Caco-2 (cell line): Measurements from ENCODE around the gene ASF1A. TPM values are rescaled to one million over a fixed set of nuclear protein-coding genes. Genes with fewer than 3 reads are reported as not detected.

Experiments
- BruUV-seq: library from RNA; stranded (reverse); fragments of 400-500 nt; replicated peaks from 2 replicates; lab custom pipeline; 2021; lab: Mats Ljungman, UMichigan
- CTCF ChIA-PET: fragments of 300-600 bp; sonication (Branson Sonifier 250); formaldehyde crosslinking; loops from one replicate; lab custom pipeline; 2022; ENCODE audit warnings: antibody characterized with exemption; lab: Charles Lee
- POLR2A ChIA-PET: fragments of 300-600 bp; sonication (Branson Sonifier 250); formaldehyde crosslinking; loops from one replicate; lab custom pipeline; 2022; ENCODE audit warnings: antibody characterized with exemption; lab: Charles Lee
- DNase-seq, 2 experiments: peaks; one replicate each; pipeline versions ENCODE4 v3.0.0 to v3.0.0-alpha.2; 2020 to 2022
- H3K27me3 ChIP-seq: replicated peaks from 2 replicates; pipeline ENCODE4 v1.6.0; 2011; ENCODE audit warnings: low read length; ENCODE audit not compliant: control insufficient read depth, insufficient read depth
- H3K36me3 ChIP-seq: 2 replicates; pipeline ENCODE4 v1.5.1; 2011; ENCODE audit warnings: low read length; ENCODE audit not compliant: control insufficient read depth, insufficient read depth
- H3K4me1 ChIP-seq: fragments of 250-450 bp; sonication (Bioruptor Pico); 2 replicates; pipeline ENCODE4 v1.5.1; 2020; ENCODE audit warnings: mild to moderate bottlenecking
- H3K4me3 ChIP-seq: 2 replicates; pipeline ENCODE4 v1.5.1; 2011; ENCODE audit warnings: low read depth, mild to moderate bottlenecking, control low read depth, low read length
- H3K9me3 ChIP-seq: fragments of 250-450 bp; sonication (Bioruptor Pico); 2 replicates; pipeline ENCODE4 v1.5.1; 2020; ENCODE audit warnings: mild to moderate bottlenecking, moderate library complexity
- H3K27ac Mint-ChIP-seq: one replicate; pipeline ENCODE4 v1.8.0; 2022; ENCODE audit warnings: mixed read lengths; ENCODE audit not compliant: unreplicated experiment
- H3K27me3 Mint-ChIP-seq: one replicate; pipeline ENCODE4 v1.8.0; 2022; ENCODE audit warnings: mixed read lengths; ENCODE audit not compliant: insufficient read depth, unreplicated experiment
- H3K36me3 Mint-ChIP-seq: one replicate; pipeline ENCODE4 v1.8.0; 2022; ENCODE audit warnings: mild to moderate bottlenecking, mixed read lengths; ENCODE audit not compliant: insufficient read depth, unreplicated experiment
- H3K4me1 Mint-ChIP-seq: one replicate; pipeline ENCODE4 v1.8.0; 2022; ENCODE audit warnings: low read depth, mixed read lengths; ENCODE audit not compliant: unreplicated experiment
- H3K4me3 Mint-ChIP-seq: one replicate; pipeline ENCODE4 v1.8.0; 2022; ENCODE audit warnings: mild to moderate bottlenecking, moderate library complexity, mixed read lengths; ENCODE audit not compliant: unreplicated experiment
- H3K9me3 Mint-ChIP-seq: one replicate; pipeline ENCODE4 v1.8.0; 2022; ENCODE audit warnings: mixed read lengths; ENCODE audit not compliant: unreplicated experiment
- CTCF ChIP-seq, 2 experiments: fragments of 200-600 bp in 1 of 2; IDR thresholded peaks; 1 replicate in 1 of 2; 2 replicates in 1 of 2; pipeline versions ENCODE4 v1.5.1 to v1.8.0; 2011 to 2022; ENCODE audit warnings: antibody characterized with exemption in 1 of 2, control low read depth in 1 of 2, inconsistent platforms in 1 of 2, low read depth in 1 of 2, low read length in 1 of 2, mild to moderate bottlenecking in 1 of 2, moderate library complexity in 1 of 2; ENCODE audit not compliant: insufficient read depth in 1 of 2, severe bottlenecking in 1 of 2, unreplicated experiment in 1 of 2
- intact Hi-C: fragments of 100-400 bp; cut with micrococcal nuclease; formaldehyde crosslinking; loops from one replicate; pipeline ENCODE4 v1.10.0; 2022; ENCODE audit not compliant: unreplicated experiment
- total RNA-seq: library from RNA; stranded (reverse); gene quantifications from 2 replicates; pipeline ENCODE4 v1.2.3, GENCODE V29; 2022

Gene ASF1A
- total RNA-seq, 1 experiment from 2014 or later, result 21.9 TPM

- no peak overlapping the region for H3K4me3 Mint-ChIP-seq
- BruUV-seq, result no TSS peak
Measured at GRCh38 chr6:118876198-118876597, 17.8 kb upstream of the ASF1A start.

GRCh38 chr6:118876814-118877213 is 17.1 kb upstream of the ASF1A start:
- no peaks in the 10 kb centered on the region for H3K9me3 ChIP-seq
- ChIA-PET POLR2A (no interaction called here), CTCF (no interaction called here)
- Mint-ChIP-seq H3K4me1 (peaks cover 11% of the 10 kb centered on the region), H3K4me3 (no peak overlapping the region), H3K27ac (peak overlapping the region; percentile 3), H3K36me3 (no peaks in the 10 kb centered on the region), H3K9me3 (no peaks in the 10 kb centered on the region), H3K27me3 (no peaks in the 10 kb centered on the region)
- H3K27me3 ChIP-seq, result no peaks in the 10 kb centered on the region
- BruUV-seq, result no TSS peak
- no peak for DNase-seq
- no peaks in the 10 kb centered on the region for H3K36me3 ChIP-seq
- intact Hi-C loops, result no loop called here
- H3K4me3 ChIP-seq, result no peak overlapping the region
- TF ChIP-seq CTCF (IDR thresholded peaks at IDR 0.05; ENCODE audit: insufficient read depth in 1 of 2, low read depth in 1 of 2, low read length in 1 of 2, severe bottlenecking in 1 of 2, unreplicated experiment in 1 of 2), result no peak
- peaks cover 14% of the 10 kb centered on the region for H3K4me1 ChIP-seq

More at GRCh38 chr6:118876198-118876597, 17.8 kb upstream of the ASF1A start:
- Histone ChIP-seq H3K4me3 (no peak overlapping the region), H3K36me3 (no peaks in the 10 kb centered on the region), H3K27me3 (no peaks in the 10 kb centered on the region), H3K4me1 (peaks cover 14% of the 10 kb centered on the region), H3K9me3 (no peaks in the 10 kb centered on the region)
- no peaks in the 10 kb centered on the region for H3K9me3 Mint-ChIP-seq
- POLR2A ChIA-PET, result no interaction called here
- peaks cover 11% of the 10 kb centered on the region for H3K4me1 Mint-ChIP-seq
- intact Hi-C loops, result no loop called here
- H3K27ac Mint-ChIP-seq, result peak overlapping the region; percentile 3
- no peak for DNase-seq
- CTCF ChIA-PET, result no interaction called here
- TF ChIP-seq CTCF (IDR thresholded peaks at IDR 0.05; ENCODE audit: insufficient read depth in 1 of 2, low read depth in 1 of 2, low read length in 1 of 2, severe bottlenecking in 1 of 2, unreplicated experiment in 1 of 2), result no peak
- no peaks in the 10 kb centered on the region for H3K36me3 Mint-ChIP-seq
- H3K27me3 Mint-ChIP-seq, result no peaks in the 10 kb centered on the region

- intact Hi-C loops, result no loop called here
- Mint-ChIP-seq H3K27me3 (no peaks in the 10 kb centered on the region), H3K36me3 (peaks cover 2% of the 10 kb centered on the region), H3K4me1 (peaks cover 11% of the 10 kb centered on the region), H3K9me3 (no peaks in the 10 kb centered on the region), H3K27ac (no peak overlapping the region), H3K4me3 (no peak overlapping the region)
- BruUV-seq, result no TSS peak
- TF ChIP-seq CTCF (IDR thresholded peaks at IDR 0.05; ENCODE audit: insufficient read depth in 1 of 2, low read depth in 1 of 2, low read length in 1 of 2, severe bottlenecking in 1 of 2, unreplicated experiment in 1 of 2), result no peak
- ChIA-PET POLR2A (no interaction called here), CTCF (no interaction called here)
- H3K27me3 ChIP-seq, result no peaks in the 10 kb centered on the region
- no peaks in the 10 kb centered on the region for H3K9me3 ChIP-seq
- no peak for DNase-seq
- no peaks in the 10 kb centered on the region for H3K36me3 ChIP-seq
- peaks cover 20% of the 10 kb centered on the region for H3K4me1 ChIP-seq
- H3K4me3 ChIP-seq, result no peak overlapping the region
Measured at GRCh38 chr6:118877806-118878205, 16.1 kb upstream of the ASF1A start.
